Panc1 (cell line): Measurements from ENCODE around the gene EPHB2. TPM values are rescaled to one million over a fixed set of nuclear protein-coding genes. Genes with fewer than 3 reads are reported as not detected.

Source experiments
- ATAC-seq: fragments of 200-7000 bp; cut with Tn5 transposase; 2 replicates; pipeline ENCODE4 v1.9.1; 2020; ENCODE audit warnings: mild to moderate bottlenecking, moderate library complexity
- BruUV-seq: library from RNA; stranded (reverse); fragments of 400-500 nt; replicated peaks from 2 replicates; lab custom pipeline; 2021; lab: Mats Ljungman, UMichigan
- CTCF ChIA-PET: fragments of 300-600 bp; sonication (Branson Sonifier 250); formaldehyde crosslinking; loops from one replicate; lab custom pipeline; 2022; ENCODE audit warnings: antibody characterized with exemption; lab: Charles Lee
- POLR2A ChIA-PET: fragments of 300-600 bp; sonication (Branson Sonifier 250); formaldehyde crosslinking; loops from one replicate; lab custom pipeline; 2022; ENCODE audit warnings: antibody characterized with exemption; lab: Charles Lee
- DNase-seq: peaks from one replicate; pipeline ENCODE4 v3.0.0-alpha.2; 2010; ENCODE audit warnings: low read depth, low spot score
- H3K27ac ChIP-seq: 2 replicates; pipeline ENCODE4 v1.5.1; 2011; ENCODE audit warnings: mild to moderate bottlenecking, low read length, inconsistent platforms
- H3K27me3 ChIP-seq: fragments of 200-500 bp; sonication (Bioruptor generic); 2 replicates; pipeline ENCODE4 v1.6.0; 2014; ENCODE audit warnings: low read length, inconsistent platforms; ENCODE audit not compliant: control insufficient read depth, insufficient read depth
- H3K36me3 ChIP-seq: fragments of 200-500 bp; sonication (Bioruptor generic); 2 replicates; pipeline ENCODE4 v1.5.1; 2014; ENCODE audit warnings: inconsistent platforms, mild to moderate bottlenecking, low read length, moderate library complexity; ENCODE audit not compliant: control insufficient read depth, insufficient read depth
- H3K4me1 ChIP-seq: 2 replicates; pipeline ENCODE4 v1.5.1; 2011; ENCODE audit warnings: inconsistent platforms, mild to moderate bottlenecking, low read length, moderate library complexity; ENCODE audit not compliant: control insufficient read depth, insufficient read depth
- H3K4me3 ChIP-seq, 2 experiments: 2 replicates each; pipeline ENCODE4 v1.5.1; 2011 to 2012; ENCODE audit warnings: low read depth in 2 of 2, low read length in 2 of 2, mild to moderate bottlenecking in 2 of 2, inconsistent platforms in 1 of 2, moderate library complexity in 1 of 2
- H3K9me3 ChIP-seq: fragments of 200-500 bp; sonication (Bioruptor generic); 2 replicates; pipeline ENCODE4 v1.5.1; 2014; ENCODE audit warnings: low read depth, mild to moderate bottlenecking, inconsistent platforms, low read length, moderate library complexity; ENCODE audit not compliant: control insufficient read depth, insufficient read depth
- POLR2AphosphoS5 ChIP-seq: IDR thresholded peaks from 2 replicates; pipeline ENCODE4 v1.6.1; 2012; ENCODE audit warnings: mild to moderate bottlenecking, low read depth, low read length, moderate library complexity
- SIN3A ChIP-seq: IDR thresholded peaks from 2 replicates; pipeline ENCODE4 v1.6.1; 2012; ENCODE audit warnings: low read depth, mild to moderate bottlenecking, low read length, moderate library complexity, borderline replicate concordance; ENCODE audit not compliant: insufficient read depth
- TCF7L2 ChIP-seq: IDR thresholded peaks from 2 replicates; pipeline ENCODE4 v1.6.1; 2011; ENCODE audit warnings: mild to moderate bottlenecking, low read depth, low read length, inconsistent platforms
- in situ Hi-C: cut with HindIII; loops from 2 replicates; pipeline ENCODE4 v1.10.0; 2016; ENCODE audit warnings: low sequenced_read_pairs, low pct_unique_long_range_greater_than_20kb
- intact Hi-C: fragments of 100-400 bp; cut with micrococcal nuclease; formaldehyde crosslinking; loops from one replicate; pipeline ENCODE4 v1.10.0; 2022; ENCODE audit not compliant: unreplicated experiment
- total RNA-seq: library from RNA; stranded (reverse); gene quantifications from one replicate; pipeline ENCODE4 v1.2.1, GENCODE V29; 2021; ENCODE audit not compliant: unreplicated experiment
- TF ChIP-seq, protein P1 (sequence below): fragments of 450-650 bp; IDR thresholded peaks from 2 replicates; pipeline ENCODE4 v1.5.1; 2017; ENCODE audit warnings: mild to moderate bottlenecking
- TF ChIP-seq, protein P2 (sequence below), 2 experiments: IDR thresholded peaks; 2 replicates each; pipeline ENCODE4 v1.6.1; 2011 to 2012; ENCODE audit warnings: low read depth in 2 of 2, control low read depth in 1 of 2, low read length in 1 of 2, mild to moderate bottlenecking in 1 of 2, moderate library complexity in 1 of 2; ENCODE audit not compliant: insufficient read depth in 1 of 2

The EPHB2 gene
- total RNA-seq, 1 experiment from 2014 or later = 29.0 TPM

DNA sequence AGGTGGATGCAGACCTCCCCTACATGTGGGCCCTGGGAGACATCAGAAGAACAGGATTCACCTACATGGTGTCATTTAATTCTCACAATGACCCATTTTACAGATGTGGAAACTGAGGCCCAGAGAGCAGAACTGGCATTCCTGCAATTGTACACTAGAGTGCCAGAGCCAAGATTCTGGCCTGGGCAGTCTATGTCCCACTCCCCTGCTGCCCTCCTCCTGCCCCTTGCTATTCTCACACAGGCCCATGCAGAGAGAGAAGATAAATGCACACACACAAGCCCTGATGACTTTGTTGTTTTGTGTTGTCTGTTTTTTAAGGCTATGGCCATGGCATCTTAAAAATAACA is 64.2 kb downstream of the EPHB2 start:
- no peak for DNase-seq
- H3K4me1 ChIP-seq = no peaks in the 10 kb centered on the region
- H3K36me3 ChIP-seq = no peaks in the 10 kb centered on the region
- H3K9me3 ChIP-seq = no peaks in the 10 kb centered on the region
- no TSS peak for BruUV-seq
- intact Hi-C loops (no loop called here), in situ Hi-C loops (no loop called here)
- no peak for TF ChIP-seq TCF7L2
- no peak for TF ChIP-seq POLR2AphosphoS5
- no peak for TF ChIP-seq SIN3A
- TF ChIP-seq, protein P1, sequence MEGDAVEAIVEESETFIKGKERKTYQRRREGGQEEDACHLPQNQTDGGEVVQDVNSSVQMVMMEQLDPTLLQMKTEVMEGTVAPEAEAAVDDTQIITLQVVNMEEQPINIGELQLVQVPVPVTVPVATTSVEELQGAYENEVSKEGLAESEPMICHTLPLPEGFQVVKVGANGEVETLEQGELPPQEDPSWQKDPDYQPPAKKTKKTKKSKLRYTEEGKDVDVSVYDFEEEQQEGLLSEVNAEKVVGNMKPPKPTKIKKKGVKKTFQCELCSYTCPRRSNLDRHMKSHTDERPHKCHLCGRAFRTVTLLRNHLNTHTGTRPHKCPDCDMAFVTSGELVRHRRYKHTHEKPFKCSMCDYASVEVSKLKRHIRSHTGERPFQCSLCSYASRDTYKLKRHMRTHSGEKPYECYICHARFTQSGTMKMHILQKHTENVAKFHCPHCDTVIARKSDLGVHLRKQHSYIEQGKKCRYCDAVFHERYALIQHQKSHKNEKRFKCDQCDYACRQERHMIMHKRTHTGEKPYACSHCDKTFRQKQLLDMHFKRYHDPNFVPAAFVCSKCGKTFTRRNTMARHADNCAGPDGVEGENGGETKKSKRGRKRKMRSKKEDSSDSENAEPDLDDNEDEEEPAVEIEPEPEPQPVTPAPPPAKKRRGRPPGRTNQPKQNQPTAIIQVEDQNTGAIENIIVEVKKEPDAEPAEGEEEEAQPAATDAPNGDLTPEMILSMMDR = no peak
- TF ChIP-seq, protein P2, sequence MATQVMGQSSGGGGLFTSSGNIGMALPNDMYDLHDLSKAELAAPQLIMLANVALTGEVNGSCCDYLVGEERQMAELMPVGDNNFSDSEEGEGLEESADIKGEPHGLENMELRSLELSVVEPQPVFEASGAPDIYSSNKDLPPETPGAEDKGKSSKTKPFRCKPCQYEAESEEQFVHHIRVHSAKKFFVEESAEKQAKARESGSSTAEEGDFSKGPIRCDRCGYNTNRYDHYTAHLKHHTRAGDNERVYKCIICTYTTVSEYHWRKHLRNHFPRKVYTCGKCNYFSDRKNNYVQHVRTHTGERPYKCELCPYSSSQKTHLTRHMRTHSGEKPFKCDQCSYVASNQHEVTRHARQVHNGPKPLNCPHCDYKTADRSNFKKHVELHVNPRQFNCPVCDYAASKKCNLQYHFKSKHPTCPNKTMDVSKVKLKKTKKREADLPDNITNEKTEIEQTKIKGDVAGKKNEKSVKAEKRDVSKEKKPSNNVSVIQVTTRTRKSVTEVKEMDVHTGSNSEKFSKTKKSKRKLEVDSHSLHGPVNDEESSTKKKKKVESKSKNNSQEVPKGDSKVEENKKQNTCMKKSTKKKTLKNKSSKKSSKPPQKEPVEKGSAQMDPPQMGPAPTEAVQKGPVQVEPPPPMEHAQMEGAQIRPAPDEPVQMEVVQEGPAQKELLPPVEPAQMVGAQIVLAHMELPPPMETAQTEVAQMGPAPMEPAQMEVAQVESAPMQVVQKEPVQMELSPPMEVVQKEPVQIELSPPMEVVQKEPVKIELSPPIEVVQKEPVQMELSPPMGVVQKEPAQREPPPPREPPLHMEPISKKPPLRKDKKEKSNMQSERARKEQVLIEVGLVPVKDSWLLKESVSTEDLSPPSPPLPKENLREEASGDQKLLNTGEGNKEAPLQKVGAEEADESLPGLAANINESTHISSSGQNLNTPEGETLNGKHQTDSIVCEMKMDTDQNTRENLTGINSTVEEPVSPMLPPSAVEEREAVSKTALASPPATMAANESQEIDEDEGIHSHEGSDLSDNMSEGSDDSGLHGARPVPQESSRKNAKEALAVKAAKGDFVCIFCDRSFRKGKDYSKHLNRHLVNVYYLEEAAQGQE (IDR thresholded peaks at IDR 0.05; ENCODE audit: insufficient read depth in 1 of 2, low read depth in 2 of 2, low read length in 1 of 2) = no peak
- no peak for ATAC-seq
- H3K27ac ChIP-seq = no peak overlapping the region
- no peaks in the 10 kb centered on the region for H3K27me3 ChIP-seq
- ChIA-PET POLR2A (no interaction called here), CTCF (no interaction called here)
- no peak overlapping the region for H3K4me3 ChIP-seq

DNA sequence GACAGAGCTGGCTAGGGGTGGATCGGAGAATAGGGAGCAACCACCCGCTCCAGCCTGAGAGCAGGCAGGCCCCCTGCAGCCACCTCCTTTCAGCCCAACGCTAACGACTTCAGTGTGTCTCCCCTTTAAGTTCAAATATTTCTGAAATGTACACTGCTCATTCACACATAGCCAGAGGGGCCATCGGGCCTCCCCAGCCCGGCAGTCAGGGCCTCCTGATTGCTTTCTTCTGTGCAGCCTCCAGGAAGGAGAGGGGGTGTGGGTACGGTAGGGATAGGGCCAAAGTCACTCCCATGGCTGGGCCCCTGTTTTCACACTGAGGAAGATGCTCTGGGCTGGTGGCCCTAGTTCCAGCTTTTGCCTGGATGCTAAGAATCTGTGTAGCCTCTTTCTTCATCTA is 64.8 kb downstream of the EPHB2 start:
- DNase-seq = no peak
- Histone ChIP-seq H3K4me1 (no peaks in the 10 kb centered on the region), H3K9me3 (no peaks in the 10 kb centered on the region), H3K27ac (no peak overlapping the region), H3K4me3 (no peak overlapping the region), H3K36me3 (no peaks in the 10 kb centered on the region), H3K27me3 (no peaks in the 10 kb centered on the region)
- ATAC-seq = no peak
- POLR2A ChIA-PET = no interaction called here
- BruUV-seq = no TSS peak
- TF ChIP-seq TCF7L2 (no peak), SIN3A (no peak), POLR2AphosphoS5 (no peak)
- TF ChIP-seq, protein P1 = no peak
- TF ChIP-seq, protein P2 (IDR thresholded peaks at IDR 0.05; ENCODE audit: insufficient read depth in 1 of 2, low read depth in 2 of 2, low read length in 1 of 2) = no peak
- in situ Hi-C loops = no loop called here
- CTCF ChIA-PET = interaction anchor here (1.8 kb wide), 1 partner anchor 71 kb away, joined by 6 read pairs; no protein-coding TSS in a partner anchor
- intact Hi-C loops = no loop called here
